Thyroid gland (tissue), 4 donors: ENCODE results near the gene CHCHD5.

Experiments used
- CTCF ChIP-seq, 6 experiments: fragments of 200-600 bp in 3 of 6; fragments of 450-650 bp in 3 of 6; sonication (generic) in 3 of 6; IDR thresholded peaks; one replicate each; pipeline ENCODE4 v1.5.1; 2016 to 2019; ENCODE audit warnings: antibody characterized with exemption in 6 of 6, mild to moderate bottlenecking in 2 of 6, inconsistent platforms in 1 of 6, moderate library complexity in 1 of 6
- POLR2A ChIP-seq, 2 donors: fragments of 450-650 bp; IDR thresholded peaks; one replicate each; pipeline ENCODE4 v1.6.1; 2017; ENCODE audit warnings: antibody characterized with exemption in 2 of 2, mild to moderate bottlenecking in 2 of 2, moderate library complexity in 1 of 2

DNA sequence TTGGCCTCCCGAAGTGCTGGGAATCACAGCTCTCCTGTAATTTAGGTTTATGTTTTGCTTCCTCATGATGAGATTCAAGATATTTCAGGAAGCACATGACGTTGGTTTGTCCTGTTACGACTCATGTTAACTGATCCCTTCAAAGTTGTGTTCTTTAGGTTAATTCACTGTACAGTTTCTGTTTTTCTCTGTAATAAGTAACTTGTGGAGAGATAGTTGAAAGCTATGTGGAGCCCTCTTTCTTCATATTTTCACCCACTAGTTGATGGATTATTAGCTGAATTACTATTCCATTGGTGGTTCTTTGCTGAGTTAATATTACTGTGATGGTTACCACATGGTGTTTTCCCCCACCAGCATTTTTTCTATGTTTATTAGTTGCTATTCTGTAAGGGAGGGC, 18.3 kb upstream of the CHCHD5 start:
- TF ChIP-seq POLR2A (IDR thresholded peaks at IDR 0.05) (no peak), CTCF (IDR thresholded peaks at IDR 0.05) (no peak)
